ENCODE results near the gene OR5T1.

OR5T1 gene

GRCh38 chr11:56273854-56274253, at the start of gene OR5T1:
Gene OR5T1 (plus strand): TSS chr11:56274154. CDS start chr11:56275639, 1,485 bp downstream.
- H3K4me3 Mint-ChIP-seq = no peak within 1 kb of the TSS
- no peaks in the 10 kb centered on the region for H3K36me3 Mint-ChIP-seq
- H3K27me3 Mint-ChIP-seq = no peaks in the 10 kb centered on the region
- no peak for ATAC-seq
- no peak within 1 kb of the TSS for H3K27ac Mint-ChIP-seq
- no peaks in the 10 kb centered on the region for H3K4me1 Mint-ChIP-seq
- H3K9me3 Mint-ChIP-seq = peaks cover 8% of the 10 kb centered on the region

DNA sequence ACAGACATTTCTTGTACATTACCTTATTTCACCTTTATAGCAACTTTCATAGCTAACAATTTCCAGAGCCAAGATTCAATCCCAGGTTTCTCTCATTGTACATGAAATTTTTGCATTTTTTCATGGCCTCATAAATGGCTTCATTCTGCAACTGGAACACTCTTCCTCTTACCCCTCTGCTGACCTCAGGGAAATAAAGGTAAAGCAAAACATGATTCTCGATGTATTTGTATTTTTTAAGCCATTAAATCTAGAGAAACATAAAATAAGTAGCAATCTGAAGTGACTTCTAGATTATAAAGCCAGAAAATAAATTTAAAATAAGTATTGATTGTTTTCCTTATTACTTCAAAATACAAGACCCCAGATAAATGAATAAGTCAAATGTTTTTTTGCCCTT, 39.8 kb upstream of the OR5T1 start, which contains the start of gene OR5T2:
Gene OR5T2, minus strand, starts transcription at position 101 of the 400 bp plus-strand sequence. CDS start 1,193 bp downstream, outside the sequence.
- Mint-ChIP-seq H3K4me1 (no peaks in the 10 kb centered on the region), H3K27ac (no peak within 1 kb of the TSS), H3K27me3 (no peaks in the 10 kb centered on the region), H3K36me3 (no peaks in the 10 kb centered on the region), H3K9me3 (peaks cover 10% of the 10 kb centered on the region), H3K4me3 (no peak within 1 kb of the TSS)
- ATAC-seq = no peak

GRCh38 chr11:56251954-56252353, 22.0 kb upstream of the OR5T1 start, which contains the start of gene OR5T3:
Gene OR5T3 (plus strand): TSS chr11:56252254. CDS start chr11:56252254, 0 bp downstream.
- Mint-ChIP-seq H3K4me1 (no peaks in the 10 kb centered on the region), H3K4me3 (no peak within 1 kb of the TSS), H3K27me3 (no peaks in the 10 kb centered on the region), H3K27ac (no peak within 1 kb of the TSS), H3K9me3 (peaks cover 4% of the 10 kb centered on the region), H3K36me3 (no peaks in the 10 kb centered on the region)
- no peak for ATAC-seq

DNA sequence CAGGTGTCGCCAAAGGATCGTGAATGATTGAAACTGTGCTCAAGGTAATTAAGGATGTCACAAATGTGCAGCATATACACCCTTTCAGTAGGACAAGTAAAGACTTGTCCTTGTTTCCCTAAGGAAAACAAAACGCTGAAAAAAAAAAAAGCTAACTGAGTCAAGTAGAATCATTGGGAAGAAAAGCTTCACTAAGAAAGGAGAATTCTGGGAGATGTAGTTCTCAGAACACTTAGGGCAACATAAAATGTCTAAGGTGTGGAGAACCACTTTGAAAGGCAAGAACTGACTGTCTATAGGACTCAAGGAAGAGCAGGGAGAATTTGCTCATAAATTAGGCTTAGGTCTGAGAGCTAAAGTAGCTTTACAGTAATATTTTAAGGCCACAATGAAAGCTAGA, 2.9 kb upstream of the OR5T1 start:
- no peak overlapping the region for H3K27ac Mint-ChIP-seq
- no peaks in the 10 kb centered on the region for H3K4me1 Mint-ChIP-seq
- H3K4me3 Mint-ChIP-seq = no peak overlapping the region
- peaks cover 17% of the 10 kb centered on the region for H3K9me3 Mint-ChIP-seq
- no peaks in the 10 kb centered on the region for H3K27me3 Mint-ChIP-seq
- ATAC-seq = no peak
- H3K36me3 Mint-ChIP-seq = no peaks in the 10 kb centered on the region

GRCh38 chr11:56292154-56292553, 18.2 kb downstream of the OR5T1 start, which contains the start of gene OR8H1:
Gene OR8H1 (minus strand): TSS chr11:56292254. CDS start chr11:56291062, 1,192 bp downstream.
- Mint-ChIP-seq H3K27me3 (no peaks in the 10 kb centered on the region), H3K27ac (no peak within 1 kb of the TSS), H3K9me3 (peaks cover 14% of the 10 kb centered on the region), H3K4me1 (no peaks in the 10 kb centered on the region), H3K36me3 (no peaks in the 10 kb centered on the region), H3K4me3 (no peak within 1 kb of the TSS)
- ATAC-seq = no peak

DNA sequence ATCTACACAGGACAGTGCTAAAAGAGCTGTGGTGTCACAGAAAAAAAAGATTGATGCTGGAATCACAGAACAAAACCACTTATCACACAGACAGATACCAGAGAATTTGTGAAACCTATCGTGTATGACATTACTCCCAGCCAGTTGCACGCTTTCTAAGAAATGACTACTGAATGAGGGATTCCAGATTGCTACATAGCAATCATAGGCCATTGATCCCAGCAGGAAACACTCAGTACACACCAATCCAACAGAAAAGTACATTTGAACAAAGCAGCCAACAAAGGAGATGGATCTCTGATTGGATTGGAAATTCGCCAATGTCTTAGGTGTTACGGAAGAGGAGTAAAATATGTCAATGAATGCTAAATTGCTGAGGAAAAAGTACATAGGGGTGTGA, 22.9 kb downstream of the OR5T1 start:
- Mint-ChIP-seq H3K4me3 (no peak overlapping the region), H3K27ac (no peak overlapping the region), H3K4me1 (no peaks in the 10 kb centered on the region), H3K27me3 (no peaks in the 10 kb centered on the region), H3K9me3 (peaks cover 10% of the 10 kb centered on the region), H3K36me3 (no peaks in the 10 kb centered on the region)
- ATAC-seq = no peak

DNA sequence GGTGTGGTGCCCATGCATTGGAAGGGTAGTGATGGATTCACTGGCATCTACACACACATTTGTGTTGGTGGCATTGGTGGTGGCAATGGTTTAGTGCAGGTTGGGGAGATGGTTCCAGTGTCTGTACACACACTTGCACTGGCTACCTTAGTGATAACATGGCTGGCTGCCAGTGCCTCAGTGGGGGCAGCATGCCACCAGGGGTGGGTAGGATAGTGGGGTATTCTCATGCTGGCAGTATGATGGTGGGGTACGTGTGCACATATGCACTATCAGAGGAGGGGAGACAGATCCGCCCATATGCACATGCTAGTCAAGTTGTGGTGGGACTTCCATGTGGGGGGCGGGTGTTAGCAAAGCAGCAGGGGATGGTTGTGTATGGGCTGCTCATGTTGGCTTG, 33.9 kb downstream of the OR5T1 start:
- ATAC-seq = no peak
- Mint-ChIP-seq H3K36me3 (no peaks in the 10 kb centered on the region), H3K27me3 (no peaks in the 10 kb centered on the region), H3K27ac (no peak overlapping the region), H3K4me1 (no peaks in the 10 kb centered on the region), H3K4me3 (no peak overlapping the region), H3K9me3 (peaks cover 9% of the 10 kb centered on the region)

DNA sequence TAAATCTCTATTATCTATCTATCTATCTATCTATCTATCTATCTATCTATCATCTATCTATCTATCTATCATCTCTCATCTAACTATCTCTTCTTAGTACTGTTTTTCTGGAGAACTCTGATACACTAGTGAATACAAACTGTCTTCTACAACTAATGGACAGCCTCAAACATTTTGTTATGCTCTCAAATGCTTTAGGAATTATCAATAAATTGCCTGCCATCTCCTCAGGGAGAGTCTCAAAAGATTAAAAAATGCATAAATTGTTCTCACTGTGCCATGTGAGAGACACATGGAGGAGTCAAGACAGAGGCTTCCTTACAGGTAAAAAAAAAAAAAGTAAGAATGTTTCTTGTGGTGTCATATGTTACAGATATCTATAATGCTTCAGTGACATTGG, 40.9 kb downstream of the OR5T1 start, which contains the start of gene OR8K3:
Gene OR8K3, plus strand, starts transcription at position 301 of the 400 bp plus-strand sequence. CDS start 3,163 bp downstream, outside the sequence.
- H3K27me3 Mint-ChIP-seq = no peaks in the 10 kb centered on the region
- H3K27ac Mint-ChIP-seq = no peak within 1 kb of the TSS
- no peak within 1 kb of the TSS for H3K4me3 Mint-ChIP-seq
- no peaks in the 10 kb centered on the region for H3K36me3 Mint-ChIP-seq
- ATAC-seq = no peak
- H3K4me1 Mint-ChIP-seq = no peaks in the 10 kb centered on the region
- peaks cover 13% of the 10 kb centered on the region for H3K9me3 Mint-ChIP-seq

Data from stimulated activated memory B cell treated with anti-CD40 and anti-IgM and Interleukin-4, amounts not matched to agents 10 μg/mL and 1 μg/mL and 100 μg/mL, for 72 hours (primary cell).